Measurements from ENCODE around the gene PFKFB1.
"Not testable (repeated sequence)": the region's sequence is repeated elsewhere in the genome, so short reads cannot be mapped to it uniquely, and the experiment has no call there.

Gene PFKFB1

DNA sequence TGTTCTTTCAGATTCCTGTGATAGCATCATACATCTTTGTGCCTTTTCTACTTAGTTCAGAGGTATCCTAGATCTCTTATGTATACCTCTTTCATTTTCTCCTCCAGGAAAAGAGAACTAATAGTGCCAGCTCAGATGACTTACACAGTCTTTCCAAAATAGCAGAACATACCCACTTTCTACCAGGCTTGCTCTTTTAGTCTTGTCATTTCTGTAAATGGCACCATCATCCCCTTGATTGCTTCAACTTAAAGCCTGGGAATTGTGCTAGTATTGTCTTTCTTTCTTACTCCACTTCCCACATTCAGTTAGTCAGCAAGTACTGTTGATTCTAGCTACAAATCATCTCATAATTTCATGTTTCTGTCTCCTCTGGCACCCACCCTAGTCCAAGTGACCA lies 11.3 kb upstream of the PFKFB1 start:
- Mint-ChIP-seq H3K4me1 (peaks cover 33% of the 10 kb centered on the region), H3K4me3 (no peak overlapping the region), H3K27ac (peak overlapping the region in 1 of 2 donors; percentile 5), H3K9me3 (no peaks in the 10 kb centered on the region), H3K27me3 (no peaks in the 10 kb centered on the region)
- DNase-seq: no peak
- ATAC-seq: no peak

DNA sequence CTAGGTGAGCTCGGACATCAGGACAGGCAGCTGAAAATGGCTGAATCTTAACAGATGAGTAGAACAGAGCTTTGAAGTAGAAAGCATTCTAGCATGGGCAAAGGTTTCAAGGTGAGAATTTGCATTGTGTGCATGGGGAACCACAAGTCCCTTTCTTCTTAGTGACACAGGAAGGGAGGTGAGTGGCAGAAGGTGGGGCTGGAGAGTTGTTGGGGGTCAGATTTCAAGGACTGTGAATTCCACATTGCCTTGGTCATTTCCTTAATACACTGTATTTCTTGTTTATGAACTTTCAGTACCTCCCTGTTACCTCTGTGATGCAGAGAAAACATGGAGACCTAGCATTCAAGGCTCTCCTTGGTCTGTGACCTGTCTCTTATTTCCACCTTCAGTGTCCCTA lies 10.2 kb upstream of the PFKFB1 start:
- Mint-ChIP-seq H3K27me3 (no peaks in the 10 kb centered on the region), H3K4me1 (peaks cover 38% of the 10 kb centered on the region), H3K9me3 (no peaks in the 10 kb centered on the region), H3K4me3 (no peak overlapping the region), H3K27ac (peak overlapping the region in 1 of 2 donors; percentile 69)
- no peak for ATAC-seq
- no peak for DNase-seq

DNA sequence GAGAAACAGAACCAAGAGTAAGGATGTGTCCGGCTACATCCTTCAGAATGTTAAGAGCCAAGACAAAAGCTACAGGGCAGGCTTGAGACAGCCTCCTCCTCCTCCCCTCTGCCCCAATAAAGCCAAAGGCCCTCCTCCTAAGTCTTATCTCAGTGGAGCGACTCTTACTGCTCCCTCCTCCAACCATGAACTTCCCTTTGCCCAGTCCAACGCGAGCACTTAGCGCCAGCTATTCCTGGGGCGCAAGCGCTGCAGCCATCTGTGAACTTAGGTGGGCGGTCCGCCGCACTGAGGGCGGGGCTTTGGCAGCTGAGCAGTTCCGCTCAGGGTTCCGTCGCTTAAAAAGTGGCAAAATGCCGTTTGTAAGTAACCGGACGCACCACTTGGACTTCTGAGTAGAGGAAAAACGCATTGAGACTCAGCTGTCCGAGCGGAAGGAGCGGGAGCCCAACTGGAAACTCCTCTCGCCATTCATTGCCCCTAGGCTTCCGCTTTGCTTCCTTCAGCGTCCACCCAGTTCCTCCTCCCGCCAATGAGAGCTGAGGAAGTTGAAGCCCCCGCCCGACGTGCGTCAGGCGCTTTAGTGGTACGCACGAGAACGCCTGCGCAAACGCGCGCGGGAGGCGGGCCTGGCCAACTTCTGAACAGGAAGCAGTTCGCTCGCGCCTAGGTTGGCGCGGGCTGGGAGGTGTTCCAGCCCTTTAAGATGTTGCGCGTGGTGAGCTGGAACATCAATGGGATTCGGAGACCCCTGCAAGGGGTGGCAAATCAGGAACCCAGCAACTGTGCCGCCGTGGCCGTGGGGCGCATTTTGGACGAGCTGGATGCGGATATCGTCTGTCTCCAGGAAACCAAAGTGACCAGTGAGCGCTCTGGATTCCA lies 6.0 kb upstream of the PFKFB1 start, which contains the start of gene APEX2:
TSS of gene APEX2 (plus strand) at position 647 of the 882 bp plus-strand sequence. CDS start at position 707, 60 bp downstream.
- no peaks in the 10 kb centered on the region for H3K27me3 Mint-ChIP-seq
- peak within 1 kb of the TSS; percentile 98 to 99 for H3K4me3 Mint-ChIP-seq
- peak; percentile 73 to 87 for DNase-seq
- ATAC-seq: peak; percentile 97
- H3K9me3 Mint-ChIP-seq: no peaks in the 10 kb centered on the region
- peaks cover 22% of the 10 kb centered on the region for H3K4me1 Mint-ChIP-seq
- peak within 1 kb of the TSS; percentile 89 to 93 for H3K27ac Mint-ChIP-seq

DNA sequence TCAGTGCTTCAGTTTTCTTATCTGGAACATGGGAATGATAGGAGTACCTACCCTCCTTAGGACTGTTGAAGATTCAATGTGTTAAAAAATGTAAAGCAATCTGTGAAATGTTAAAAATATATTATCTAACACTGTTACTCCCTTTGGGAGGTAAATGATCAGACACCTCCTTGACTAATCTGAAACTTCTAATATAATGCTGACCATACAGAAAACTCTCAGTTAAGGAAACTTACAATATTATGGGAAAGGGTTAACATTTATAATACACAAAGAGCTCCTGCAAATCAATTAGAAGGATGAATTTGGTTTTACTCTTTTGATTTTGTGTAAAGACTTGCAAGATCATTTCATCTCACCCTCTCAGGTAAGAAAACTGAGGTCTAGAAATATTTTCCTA lies 1.6 kb upstream of the PFKFB1 start:
- DNase-seq (no peak), ATAC-seq (no peak)
- Mint-ChIP-seq H3K27me3 (no peaks in the 10 kb centered on the region), H3K4me3 (no peak overlapping the region), H3K9me3 (no peaks in the 10 kb centered on the region), H3K4me1 (peaks cover 8% of the 10 kb centered on the region), H3K27ac (no peak overlapping the region)

DNA sequence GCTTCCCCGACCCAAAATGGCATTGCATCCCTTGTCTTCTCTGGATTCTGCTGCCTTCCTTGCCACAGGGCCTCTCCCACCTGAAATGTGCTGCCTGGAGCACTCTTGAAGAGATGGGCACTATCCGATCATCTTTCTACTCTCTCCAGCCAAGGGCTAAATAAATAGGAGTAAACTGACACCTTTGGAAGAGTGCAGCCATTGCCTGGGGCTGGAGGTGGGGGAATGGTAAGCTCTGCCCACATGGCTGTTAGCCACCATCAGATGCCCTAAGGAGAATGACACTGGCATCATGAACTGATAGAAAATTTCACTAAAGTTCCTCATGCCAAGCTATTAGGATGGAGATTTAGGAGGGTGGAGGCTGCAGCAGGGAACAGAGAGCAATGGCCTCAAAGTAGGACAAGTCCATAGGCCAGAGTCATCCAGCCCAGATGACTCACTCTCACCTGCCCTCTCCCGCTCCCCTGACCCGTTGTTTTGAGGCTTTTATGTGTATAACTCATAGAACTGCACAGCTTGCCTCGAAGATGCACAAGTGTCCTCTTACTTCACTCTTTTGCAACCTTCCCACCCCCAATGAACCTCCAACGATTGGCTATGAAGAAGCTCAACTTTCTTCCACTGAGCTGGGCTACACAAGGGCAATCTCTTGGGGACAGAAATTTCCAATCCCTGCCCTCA lies 822 bp upstream of the PFKFB1 start:
- H3K9me3 Mint-ChIP-seq: no peaks in the 10 kb centered on the region
- no peak for ATAC-seq
- H3K4me1 Mint-ChIP-seq: peaks cover 8% of the 10 kb centered on the region
- H3K27me3 Mint-ChIP-seq: no peaks in the 10 kb centered on the region
- DNase-seq: no peak
- no peak overlapping the region for H3K4me3 Mint-ChIP-seq
- peak overlapping the region in 1 of 2 donors; percentile 72 for H3K27ac Mint-ChIP-seq

DNA sequence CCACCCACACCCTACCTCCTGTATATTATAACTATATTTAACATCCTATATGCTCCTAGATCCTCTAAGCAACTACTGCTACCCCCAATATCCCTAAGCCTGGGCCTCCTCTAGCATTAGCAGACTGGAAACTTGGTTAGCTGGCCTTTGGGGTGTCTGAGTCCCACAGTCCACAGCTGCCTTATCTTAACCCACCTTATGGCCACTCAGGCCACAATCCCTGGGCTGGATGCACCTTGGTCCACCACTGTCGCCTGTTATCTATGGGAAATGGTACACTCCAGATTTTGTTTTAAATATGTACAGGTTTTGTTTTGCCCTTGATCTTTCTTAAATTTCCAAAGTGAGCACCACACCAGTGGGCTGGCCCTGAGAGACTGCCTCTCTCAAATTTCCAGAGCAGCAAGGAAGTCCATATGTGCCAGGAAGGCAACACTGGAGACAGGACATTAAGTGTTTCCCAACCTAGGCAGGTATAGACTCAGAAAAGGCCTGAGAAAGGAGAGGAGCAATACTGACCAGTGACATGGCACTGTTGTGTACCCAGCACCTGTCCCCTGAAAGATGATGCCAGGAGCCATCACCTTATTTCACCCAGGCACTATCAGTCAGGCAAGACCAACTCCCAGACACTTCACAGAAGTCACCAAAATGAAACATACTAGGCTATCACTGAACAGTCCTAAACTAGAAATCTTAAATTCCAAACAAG lies 921 bp downstream of the PFKFB1 start:
- Mint-ChIP-seq H3K4me3 (no peak overlapping the region), H3K4me1 (no peaks in the 10 kb centered on the region), H3K27ac (no peak overlapping the region), H3K9me3 (no peaks in the 10 kb centered on the region), H3K27me3 (no peaks in the 10 kb centered on the region)
- ATAC-seq (no peak), DNase-seq (no peak)

DNA sequence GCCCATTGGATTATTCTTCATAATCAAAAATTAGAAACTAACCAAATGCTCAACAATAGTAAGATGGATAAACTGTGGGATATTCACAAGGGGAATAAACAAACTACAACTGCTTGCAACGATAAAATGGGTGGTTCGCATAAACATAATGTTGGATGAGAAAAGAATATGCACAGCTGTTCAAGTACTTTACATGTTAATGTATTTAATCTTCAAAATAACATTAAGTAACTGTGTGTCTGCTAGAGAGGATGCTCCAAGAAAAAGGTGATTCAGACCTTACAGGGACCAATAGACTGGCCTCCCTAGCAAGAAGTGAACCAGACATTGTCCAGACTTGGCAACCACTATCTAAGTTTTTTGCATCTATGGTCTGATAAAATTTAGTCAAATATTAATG lies 2.3 kb downstream of the PFKFB1 start:
- Mint-ChIP-seq H3K4me1 (no peaks in the 10 kb centered on the region), H3K4me3 (no peak overlapping the region), H3K9me3 (no peaks in the 10 kb centered on the region), H3K27ac (peak overlapping the region in 1 of 2 donors; percentile 20), H3K27me3 (no peaks in the 10 kb centered on the region)
- ATAC-seq: no peak
- DNase-seq: no peak

DNA sequence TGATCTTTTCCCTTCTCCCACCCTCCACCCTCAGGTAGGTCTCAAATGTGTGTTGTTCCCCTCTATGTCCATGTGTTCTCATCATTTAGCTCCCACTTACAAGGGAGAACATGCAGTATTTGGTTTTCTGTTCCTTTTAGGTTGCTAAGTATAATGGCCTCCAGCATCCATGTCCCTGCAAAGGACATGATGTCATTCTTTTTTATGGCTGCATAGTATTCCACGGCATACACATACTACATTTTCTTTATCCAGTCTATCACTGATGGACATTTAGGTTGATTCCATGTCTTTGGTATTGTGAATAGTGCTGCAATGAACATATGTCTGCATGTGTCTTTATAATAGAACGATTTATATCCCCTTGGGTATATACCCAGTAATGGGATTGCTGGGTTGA lies 10.7 kb downstream of the PFKFB1 start:
- H3K9me3 Mint-ChIP-seq, H3K4me1 Mint-ChIP-seq, ATAC-seq, DNase-seq, H3K27ac Mint-ChIP-seq, H3K4me3 Mint-ChIP-seq, H3K27me3 Mint-ChIP-seq: not testable (repeated sequence)

DNA sequence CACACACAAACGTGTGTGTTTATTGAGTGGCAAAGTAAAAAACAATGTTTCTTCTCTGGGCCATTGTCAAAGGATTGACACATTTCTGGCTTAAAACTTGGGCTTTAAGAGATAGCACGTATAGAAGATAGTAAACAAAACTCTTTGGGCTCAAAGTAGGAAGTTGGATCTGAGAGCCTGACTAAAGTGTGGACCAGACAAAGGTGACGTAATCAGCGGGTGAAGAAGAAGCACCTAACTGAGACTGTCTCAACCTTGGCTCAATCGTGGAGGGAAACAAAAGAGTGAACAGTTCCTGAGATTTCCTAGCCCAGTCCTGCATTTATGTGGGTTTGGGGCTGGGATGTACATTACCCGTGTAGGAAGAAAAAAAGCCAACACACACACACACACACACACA lies 13.7 kb downstream of the PFKFB1 start:
- H3K4me1 Mint-ChIP-seq: no peaks in the 10 kb centered on the region

DNA sequence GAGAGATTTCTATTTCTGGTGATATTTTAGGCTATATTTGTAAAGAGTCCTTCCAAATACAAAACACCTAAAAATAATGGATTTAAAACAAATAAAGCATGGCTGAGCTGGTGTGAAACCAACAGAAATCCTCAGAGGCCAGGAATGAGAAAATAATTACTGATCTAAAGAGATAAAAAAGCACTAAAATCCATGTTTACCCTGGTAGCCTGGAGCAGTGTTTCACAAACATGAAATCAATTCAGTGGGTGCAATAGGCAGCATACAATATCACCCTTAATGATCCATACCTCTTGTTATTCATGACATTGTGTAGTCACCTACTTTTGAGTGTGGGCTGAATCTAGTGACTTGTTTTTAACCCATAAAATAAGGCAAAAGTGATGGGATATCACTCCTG lies 14.6 kb downstream of the PFKFB1 start:
- H3K9me3 Mint-ChIP-seq: no peaks in the 10 kb centered on the region
- ATAC-seq (no peak), DNase-seq (no peak)
- no peak overlapping the region for H3K4me3 Mint-ChIP-seq
- H3K4me1 Mint-ChIP-seq: no peaks in the 10 kb centered on the region
- H3K27ac Mint-ChIP-seq: no peak overlapping the region
- H3K27me3 Mint-ChIP-seq: no peaks in the 10 kb centered on the region

More for the DNA sequence above, 13.7 kb downstream of the PFKFB1 start:
- H3K4me3 Mint-ChIP-seq: no peak overlapping the region
- no peak overlapping the region for H3K27ac Mint-ChIP-seq
- no peaks in the 10 kb centered on the region for H3K9me3 Mint-ChIP-seq
- H3K27me3 Mint-ChIP-seq: no peaks in the 10 kb centered on the region
- no peak for DNase-seq
- ATAC-seq: no peak

DNA sequence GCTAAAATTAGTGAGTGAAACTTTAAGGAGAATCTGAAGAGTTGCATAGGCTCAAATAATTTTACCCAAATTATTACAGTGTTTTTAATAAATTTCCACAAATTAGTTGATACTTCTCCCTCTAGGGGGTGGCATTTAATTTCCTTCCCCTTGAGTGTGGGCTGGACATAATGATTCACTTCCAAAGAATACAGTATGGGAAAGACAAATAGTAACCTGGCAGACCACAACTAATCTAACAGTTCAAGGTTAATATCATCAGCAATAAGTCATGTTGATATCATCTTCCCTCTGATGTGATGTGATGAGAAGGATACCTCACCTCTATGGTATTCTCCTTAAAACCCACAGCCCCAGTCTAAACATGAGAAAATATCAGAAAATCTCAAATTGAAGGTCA lies 15.5 kb downstream of the PFKFB1 start:
- H3K27me3 Mint-ChIP-seq: no peaks in the 10 kb centered on the region
- H3K9me3 Mint-ChIP-seq: no peaks in the 10 kb centered on the region
- H3K4me1 Mint-ChIP-seq: no peaks in the 10 kb centered on the region
- H3K4me3 Mint-ChIP-seq: no peak overlapping the region
- ATAC-seq (no peak), DNase-seq (no peak)
- no peak overlapping the region for H3K27ac Mint-ChIP-seq

DNA sequence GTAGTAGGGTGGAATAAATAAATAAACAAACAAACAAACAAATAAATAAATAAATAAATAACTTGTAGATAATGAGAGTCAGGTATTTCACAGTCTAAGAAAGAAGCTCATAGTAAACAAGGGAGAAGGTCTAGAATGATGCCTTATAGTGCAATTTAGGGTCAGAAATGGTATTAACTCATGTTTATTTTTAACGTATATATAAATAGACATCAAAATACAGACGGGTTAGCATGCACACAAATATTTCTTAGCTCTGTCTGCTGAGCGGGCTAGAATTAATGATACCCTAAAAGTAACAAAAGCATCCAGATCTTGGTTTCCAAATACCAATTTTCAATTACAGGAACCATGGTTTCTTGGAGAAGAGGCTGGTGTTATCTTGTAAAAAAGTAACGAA lies 16.6 kb downstream of the PFKFB1 start:
- no peaks in the 10 kb centered on the region for H3K4me1 Mint-ChIP-seq
- H3K27ac Mint-ChIP-seq: no peak overlapping the region
- no peaks in the 10 kb centered on the region for H3K27me3 Mint-ChIP-seq
- no peaks in the 10 kb centered on the region for H3K9me3 Mint-ChIP-seq
- DNase-seq: no peak
- ATAC-seq: no peak
- no peak overlapping the region for H3K4me3 Mint-ChIP-seq

DNA sequence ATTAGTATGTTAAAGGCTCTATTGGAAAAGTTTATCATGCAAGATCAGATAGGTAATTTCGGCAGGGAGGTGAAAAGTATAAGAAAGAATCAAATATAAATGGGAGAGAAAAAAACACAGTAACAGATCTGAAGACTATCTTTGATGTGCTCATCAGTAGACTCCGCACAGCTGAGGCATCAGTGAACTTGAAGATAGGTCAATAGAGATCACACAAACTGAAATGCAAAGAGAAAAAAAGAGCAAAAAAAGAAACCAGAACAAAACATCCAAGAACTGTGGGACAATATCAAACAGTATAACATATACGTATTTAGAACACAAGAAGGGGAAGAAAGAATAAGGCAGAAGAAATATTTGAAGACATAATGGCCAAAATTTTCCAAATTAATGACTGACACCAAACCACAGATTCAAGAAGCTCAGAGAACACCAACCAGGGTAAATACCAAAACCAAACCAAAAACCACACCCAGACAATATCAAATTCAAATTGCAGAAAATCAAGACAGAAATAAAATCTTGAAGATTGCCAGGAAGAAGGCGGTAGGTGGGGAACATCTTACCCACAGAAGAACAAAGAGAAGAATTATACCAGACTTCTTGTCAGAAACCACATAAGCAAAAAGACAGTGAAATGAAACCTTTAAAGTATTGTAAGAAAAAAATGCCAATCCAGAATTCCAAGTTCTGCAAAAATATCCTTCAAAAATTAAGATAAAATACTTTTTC lies 29.1 kb downstream of the PFKFB1 start:
- H3K27ac Mint-ChIP-seq: no peak overlapping the region
- H3K9me3 Mint-ChIP-seq: no peaks in the 10 kb centered on the region
- peak overlapping the region; percentile 6 to 38 for H3K4me3 Mint-ChIP-seq
- no peak for ATAC-seq
- DNase-seq: no peak
- peaks cover 31% of the 10 kb centered on the region for H3K4me1 Mint-ChIP-seq
- H3K27me3 Mint-ChIP-seq: no peaks in the 10 kb centered on the region

DNA sequence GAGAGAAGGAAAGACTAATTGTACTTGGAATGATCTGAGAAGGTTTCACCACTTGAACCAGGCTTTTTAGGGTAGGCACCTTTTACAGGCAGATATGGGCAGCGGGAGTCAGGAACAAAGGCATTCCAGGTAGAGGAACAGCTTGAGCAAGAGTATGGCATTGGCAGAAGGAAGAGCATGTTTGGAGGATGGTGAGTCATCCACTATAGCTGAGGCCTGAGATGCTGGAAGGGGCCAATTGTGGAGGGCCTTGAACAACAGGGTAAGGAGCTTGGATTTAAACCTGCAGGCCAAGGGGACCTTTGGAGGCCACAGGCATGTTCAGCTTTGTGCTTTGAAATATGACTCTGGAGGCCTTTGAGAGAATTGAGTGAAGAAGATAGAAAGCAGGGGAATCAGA lies 32.2 kb downstream of the PFKFB1 start:
- Mint-ChIP-seq H3K27ac (no peak overlapping the region), H3K9me3 (no peaks in the 10 kb centered on the region), H3K27me3 (no peaks in the 10 kb centered on the region), H3K4me3 (no peak overlapping the region), H3K4me1 (peaks cover 31% of the 10 kb centered on the region)
- ATAC-seq (no peak), DNase-seq (no peak)

DNA sequence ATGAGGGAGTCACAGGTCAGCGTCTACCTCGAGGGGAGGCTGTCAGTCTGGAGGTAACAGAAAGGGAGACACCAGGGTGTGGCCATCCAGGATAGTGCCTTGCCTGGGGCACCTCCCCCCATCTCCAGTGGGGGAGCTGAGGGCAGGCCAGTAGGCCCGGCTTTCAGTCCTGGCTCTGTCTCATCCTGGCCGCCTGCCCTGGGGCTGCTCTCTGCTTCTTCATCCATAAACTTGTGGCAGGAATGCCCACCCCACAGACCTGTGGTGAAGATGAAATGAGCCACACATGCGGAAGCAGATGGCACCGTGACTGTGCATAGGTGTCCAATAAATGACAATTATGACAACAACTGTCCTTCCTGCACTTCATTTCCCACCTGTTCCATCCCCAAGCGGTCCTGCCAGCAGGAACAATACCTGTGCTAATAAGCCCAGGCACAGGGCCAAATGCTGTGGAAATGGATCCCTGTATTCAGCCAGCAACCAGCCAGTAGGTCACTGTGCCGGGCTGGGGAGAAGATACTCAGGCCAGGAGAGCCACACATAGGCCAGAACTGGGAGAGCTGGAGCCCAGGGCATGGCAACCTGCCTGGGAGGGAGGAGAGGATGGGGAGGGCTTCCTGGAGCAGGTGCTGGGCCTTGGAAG lies 43.1 kb downstream of the PFKFB1 start:
- Mint-ChIP-seq H3K4me3 (no peak overlapping the region), H3K4me1 (no peaks in the 10 kb centered on the region), H3K27ac (no peak overlapping the region), H3K9me3 (no peaks in the 10 kb centered on the region), H3K27me3 (no peaks in the 10 kb centered on the region)
- ATAC-seq: no peak
- DNase-seq: no peak
